Renal pelvis (tissue), 4 donors: Measurements from ENCODE around the gene CDKN2A. TPM values are rescaled to one million over a fixed set of nuclear protein-coding genes. Genes with fewer than 3 reads are reported as not detected.

Source experiments
- DNase-seq: peaks from one replicate; pipeline ENCODE4 v3.0.0-alpha.2; 2013
- polyA plus RNA-seq, 3 donors: library from polyadenylated mRNA; unstranded; fragments of 120-200 nt; gene quantifications; one replicate each; pipeline ENCODE4 v1.2.1, GENCODE V29; 2013; ENCODE audit not compliant: insufficient read length in 3 of 3

CDKN2A gene
- polyA plus RNA-seq, 3 donors: 0.29 TPM; not detected in 2

DNA sequence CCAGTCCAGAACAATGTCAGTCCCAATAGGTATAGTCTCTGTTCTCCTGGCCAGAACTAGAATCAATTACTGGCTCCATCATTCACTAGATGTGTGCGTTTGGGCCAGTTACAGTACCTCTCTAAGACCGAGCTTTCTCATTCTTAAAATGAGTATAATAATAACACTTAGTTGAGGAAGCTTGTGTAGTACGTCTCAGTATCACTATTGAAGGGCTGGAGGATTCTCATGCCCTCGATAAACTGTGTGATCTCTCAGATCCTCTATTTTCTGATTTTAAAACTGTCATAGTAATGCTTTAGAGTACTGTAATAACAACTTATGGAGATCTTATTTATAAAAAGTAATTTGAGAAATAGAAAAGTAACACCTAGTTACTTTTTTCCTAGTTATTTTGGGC lies 50.7 kb downstream of the CDKN2A start:
- no peak for DNase-seq

DNA sequence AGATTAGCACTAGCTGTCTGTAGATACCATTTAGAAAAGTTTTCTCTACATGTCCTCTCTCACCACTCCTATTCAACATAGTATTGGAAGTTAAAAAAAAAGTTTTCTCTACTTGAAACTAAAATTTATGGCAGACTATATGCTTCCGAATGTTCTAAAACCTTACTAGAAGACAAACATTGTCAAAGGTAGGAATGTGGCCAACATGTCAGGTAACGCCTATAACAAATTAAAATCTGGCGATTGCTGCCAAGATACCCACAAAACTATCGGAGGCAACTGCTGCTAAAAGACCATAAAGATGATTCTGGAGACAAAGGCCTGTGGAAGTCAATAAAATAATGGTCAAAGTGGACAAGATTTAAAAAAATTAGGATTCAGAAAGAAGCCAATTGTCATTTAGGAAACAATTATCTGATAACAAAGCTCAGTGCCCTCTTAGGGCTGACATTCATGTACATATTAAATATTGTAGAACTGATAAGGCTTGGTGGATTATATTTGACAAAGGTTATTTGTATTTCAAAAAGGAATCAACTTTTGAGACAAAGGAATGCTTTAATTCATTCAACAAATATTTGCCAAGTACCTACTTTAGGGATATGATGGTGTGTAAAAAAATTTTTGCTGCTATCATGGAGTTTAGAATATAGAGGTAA lies 52.7 kb downstream of the CDKN2A start:
- DNase-seq: no peak

DNA sequence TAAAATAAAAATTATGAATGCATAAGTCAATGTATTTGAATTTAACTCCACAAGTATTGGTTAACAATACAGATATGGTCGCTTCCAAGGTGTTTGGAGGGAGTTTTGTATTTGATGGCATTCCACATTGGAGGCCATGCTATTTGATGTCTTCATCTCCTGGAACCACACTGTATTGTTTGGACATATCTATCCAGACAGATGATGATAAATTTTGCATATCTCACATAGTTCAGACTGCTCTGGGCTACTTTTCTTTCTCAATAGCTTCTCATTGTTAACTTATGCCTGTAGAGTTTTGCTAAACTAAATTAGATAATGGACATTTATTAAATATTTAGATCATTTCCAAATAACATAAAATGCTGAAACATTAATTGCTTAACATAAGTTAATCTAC lies 58.0 kb downstream of the CDKN2A start:
- DNase-seq: no peak

DNA sequence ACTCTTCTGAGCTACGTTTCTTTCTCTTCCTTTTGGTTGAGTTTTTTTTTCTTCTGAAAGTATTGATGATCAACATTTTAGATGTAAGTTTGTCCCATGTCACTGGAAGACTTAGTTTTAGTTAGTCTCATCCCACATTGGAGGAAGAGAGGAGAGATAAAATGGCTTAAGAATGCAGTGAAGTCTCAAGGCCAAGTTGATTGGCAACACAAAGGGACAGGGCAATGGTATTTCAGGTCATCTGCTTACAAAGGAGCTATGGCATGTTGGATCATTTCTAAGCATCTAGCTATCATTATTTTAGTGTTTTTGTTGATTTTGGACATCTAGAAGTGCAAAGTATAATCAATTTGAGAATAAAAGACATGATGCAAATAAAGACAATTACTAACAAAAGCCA lies 58.6 kb downstream of the CDKN2A start:
- DNase-seq: no peak

DNA sequence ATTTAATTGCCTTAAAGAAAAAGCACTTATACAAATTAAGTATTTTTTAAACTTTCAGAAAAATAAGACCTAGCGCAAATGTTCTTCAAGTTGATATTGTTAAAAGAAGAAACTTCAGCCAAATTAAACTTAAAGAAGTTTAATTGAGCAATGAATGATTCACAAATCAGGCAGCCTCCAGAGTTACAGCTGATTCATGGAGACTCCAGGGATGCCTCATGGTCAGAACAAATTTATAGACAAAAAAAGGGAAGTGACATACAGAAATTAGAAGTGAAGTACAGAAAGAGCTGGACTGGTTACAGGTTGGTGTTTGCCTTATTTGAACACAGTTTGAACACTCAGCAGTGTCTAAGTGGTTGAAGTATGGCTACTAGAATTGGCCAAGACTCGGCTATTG lies 60.3 kb downstream of the CDKN2A start:
- DNase-seq: no peak

DNA sequence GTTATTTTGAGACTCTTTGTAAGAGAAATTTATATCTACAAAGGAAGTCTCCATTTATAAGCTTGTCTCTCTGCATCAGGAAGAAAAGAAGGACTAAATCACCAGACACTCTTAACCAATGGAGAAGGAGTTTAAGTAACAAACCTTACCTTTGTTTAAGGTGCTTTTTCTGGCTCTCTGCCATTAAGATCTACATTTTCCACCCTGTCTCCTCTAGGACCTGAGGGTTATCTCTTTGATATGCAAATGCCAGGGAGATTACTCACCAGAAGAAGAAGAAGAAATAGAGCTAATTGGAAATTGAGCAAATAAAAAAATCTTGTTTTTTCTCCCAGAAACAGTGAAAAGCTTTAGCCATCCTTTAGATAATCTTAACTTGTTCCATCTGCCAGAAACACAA lies 60.9 kb downstream of the CDKN2A start:
- DNase-seq: no peak

DNA sequence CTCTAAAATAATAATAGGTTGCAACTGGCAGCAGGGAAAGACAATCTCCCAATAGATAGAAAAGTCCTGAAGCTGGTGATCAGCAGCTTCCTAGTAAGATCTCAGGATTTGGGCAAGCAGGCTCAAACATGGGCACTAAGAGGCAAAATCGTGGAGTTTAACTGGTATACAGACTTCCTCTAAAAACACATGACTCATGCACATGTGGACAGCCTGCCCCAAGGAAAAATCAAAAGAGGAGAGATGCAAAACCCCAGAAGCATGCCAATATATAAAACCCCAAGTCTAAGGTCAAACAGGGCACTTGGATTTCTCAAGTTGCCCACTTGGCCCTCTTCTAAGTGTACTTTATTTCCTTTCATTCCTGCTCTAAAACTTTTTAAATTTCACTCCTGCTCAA lies 62.8 kb downstream of the CDKN2A start:
- no peak for DNase-seq

DNA sequence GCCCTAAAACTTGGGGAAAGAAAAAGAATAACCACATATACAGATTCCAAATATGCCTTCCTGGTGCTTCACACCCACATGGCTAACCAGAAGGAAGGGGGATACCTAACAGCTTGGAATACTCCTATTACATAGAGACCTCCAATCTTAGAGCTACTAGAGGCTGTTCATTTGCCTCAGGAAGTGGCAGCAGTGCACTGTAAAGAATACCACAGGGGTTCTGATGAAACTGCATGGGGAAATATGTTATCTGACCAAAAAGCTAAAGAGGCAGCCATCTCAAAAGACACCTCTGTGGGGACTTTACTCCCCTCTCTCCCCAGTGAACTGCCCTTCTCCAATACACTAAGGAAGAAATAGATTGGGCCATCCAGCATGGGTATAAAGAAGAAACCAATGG lies 66.4 kb downstream of the CDKN2A start:
- DNase-seq: no peak

DNA sequence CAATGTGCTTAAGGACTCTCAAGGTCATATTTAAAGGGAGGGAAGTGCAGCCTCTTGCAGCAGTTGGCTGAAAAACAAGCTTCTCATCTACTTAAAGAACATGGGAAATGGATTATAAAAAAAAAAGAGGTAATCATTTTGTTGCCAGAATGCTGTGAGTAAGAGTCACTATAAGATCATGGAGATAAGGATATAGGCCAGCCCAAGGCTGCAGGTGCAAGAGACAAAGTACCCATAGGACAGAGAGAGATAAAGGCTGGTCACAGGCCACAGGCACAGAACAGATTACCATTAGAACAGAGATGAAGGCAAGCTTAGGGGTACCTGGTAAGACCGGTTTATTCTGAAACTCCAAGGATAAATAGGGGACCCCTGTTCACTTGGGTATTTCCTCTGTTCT lies 70.5 kb downstream of the CDKN2A start:
- DNase-seq: no peak

DNA sequence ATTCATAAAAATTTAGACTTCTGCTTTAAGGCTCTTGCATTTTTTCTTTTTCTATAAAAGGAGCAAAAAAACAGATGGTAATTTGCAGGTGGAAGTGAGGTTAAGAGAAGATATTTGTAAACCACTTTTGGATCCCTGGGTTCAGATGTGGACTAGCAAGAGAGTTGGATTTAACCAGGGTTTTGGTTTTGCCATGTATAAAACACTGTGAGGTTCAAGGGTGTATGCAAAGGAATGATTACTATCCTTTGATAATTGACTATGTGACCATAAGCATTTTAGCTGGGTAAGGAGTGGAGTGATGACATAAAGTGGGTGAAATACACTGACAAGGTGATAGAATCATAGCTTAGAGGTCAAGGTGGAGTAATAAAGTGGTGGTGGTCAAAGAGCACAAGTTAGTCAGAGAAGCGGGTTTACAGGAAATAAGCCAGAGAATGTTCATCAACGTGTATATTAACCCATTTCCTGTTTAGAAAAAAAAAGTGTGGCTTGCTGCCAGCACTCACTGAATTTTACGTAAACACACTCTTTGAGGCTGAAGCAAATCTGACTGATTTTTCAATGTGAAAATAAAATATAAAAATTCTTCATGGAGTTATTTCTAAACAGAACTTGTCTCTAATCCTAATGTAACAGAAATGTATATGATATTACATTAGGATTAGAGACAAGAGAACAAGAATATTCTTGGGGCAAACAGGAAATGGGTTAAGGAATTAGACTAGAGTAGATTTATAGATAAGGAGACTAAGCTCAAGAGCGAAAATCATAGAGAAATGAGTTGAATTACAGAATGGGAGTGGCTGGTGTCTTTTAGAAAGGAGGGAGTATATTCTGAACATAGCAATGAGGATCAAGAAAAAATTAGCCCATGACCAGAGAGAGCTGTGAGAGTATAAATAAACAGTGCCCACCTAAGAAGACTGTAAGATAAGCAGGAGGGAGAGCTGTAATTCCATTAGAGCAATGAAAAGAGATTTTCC lies 74.5 kb downstream of the CDKN2A start:
- DNase-seq: no peak

Other genes starting within 250 kb of the CDKN2A start
- gene MTAP, start 191.8 kb downstream of the CDKN2A start, polyA plus RNA-seq: 10 to 100 TPM; 33.7 to 46.5 (median 43.6) TPM
- gene CDKN2B-AS1, start 399 bp upstream of the CDKN2A start, polyA plus RNA-seq: under 1 TPM in 2 of 3 donors, not detected in 1; 0.12 to 0.13 TPM
- gene CDKN2B, start 14.9 kb upstream of the CDKN2A start, polyA plus RNA-seq: under 1 TPM; 0.38 to 0.44 (median 0.40) TPM